PC-9 (cell line): ENCODE data around the gene DSCAML1. TPM values are rescaled to one million over a fixed set of nuclear protein-coding genes. Genes with fewer than 3 reads are reported as not detected.

ENCODE experiments used
- BruUV-seq: library from RNA; stranded (reverse); fragments of 400-500 nt; replicated peaks from 2 replicates; lab custom pipeline; 2021; lab: Mats Ljungman, UMichigan
- CTCF ChIA-PET: fragments of 300-600 bp; sonication (Branson Sonifier 250); formaldehyde crosslinking; loops from one replicate; lab custom pipeline; 2022; ENCODE audit warnings: antibody characterized with exemption; lab: Charles Lee
- POLR2A ChIA-PET: fragments of 300-600 bp; sonication (Branson Sonifier 250); formaldehyde crosslinking; loops from one replicate; lab custom pipeline; 2022; ENCODE audit warnings: antibody characterized with exemption; ENCODE audit not compliant: unreplicated experiment; lab: Charles Lee
- DNase-seq, 2 experiments: peaks; one replicate each; pipeline versions ENCODE4 v3.0.0 to v3.0.0-alpha.2; 2015 to 2022; ENCODE audit warnings: mixed read lengths in 1 of 2
- H2AFZ ChIP-seq: fragments of 200-600 bp; sonication (generic); 2 replicates; pipeline ENCODE4 v1.8.1; 2017; ENCODE audit warnings: antibody characterized with exemption
- H3F3A ChIP-seq: fragments of 200-600 bp; sonication (generic); 2 replicates; pipeline ENCODE4 v1.8.1; 2017; ENCODE audit warnings: antibody characterized with exemption, mild to moderate bottlenecking, low read depth; ENCODE audit not compliant: insufficient read depth
- H3K27ac ChIP-seq: fragments of 200-600 bp; sonication (generic); 2 replicates; pipeline ENCODE4 v1.6.1; 2016; ENCODE audit warnings: mixed run types
- H3K27me3 ChIP-seq: fragments of 200-600 bp; sonication (generic); 2 replicates; pipeline ENCODE4 v1.6.1; 2016; ENCODE audit warnings: low read depth, mixed run types; ENCODE audit not compliant: insufficient read depth
- H3K36me3 ChIP-seq: fragments of 200-600 bp; sonication (generic); 2 replicates; pipeline ENCODE4 v1.6.1; 2016; ENCODE audit warnings: low read depth, mixed run types
- H3K4me1 ChIP-seq: fragments of 200-600 bp; sonication (generic); replicated peaks from 2 replicates; pipeline ENCODE4 v1.6.1; 2016; ENCODE audit warnings: mixed run types; ENCODE audit not compliant: insufficient read depth
- H3K4me2 ChIP-seq: fragments of 200-600 bp; sonication (generic); 2 replicates; pipeline ENCODE4 v1.6.1; 2017; ENCODE audit warnings: mixed run types
- H3K4me3 ChIP-seq: fragments of 200-600 bp; sonication (generic); 2 replicates; pipeline ENCODE4 v1.6.1; 2016; ENCODE audit warnings: mixed run types
- H3K79me2 ChIP-seq: fragments of 200-600 bp; sonication (generic); 2 replicates; pipeline ENCODE4 v1.6.1; 2017; ENCODE audit warnings: low read depth, mixed run types
- H3K9me2 ChIP-seq: fragments of 200-600 bp; sonication (generic); 2 replicates; pipeline ENCODE4 v1.8.1; 2017; ENCODE audit warnings: mild to moderate bottlenecking; ENCODE audit not compliant: insufficient read depth
- H3K9me3 ChIP-seq: fragments of 200-600 bp; sonication (generic); 2 replicates; pipeline ENCODE4 v1.8.1; 2016; ENCODE audit warnings: low read depth; ENCODE audit not compliant: insufficient read depth
- H4K20me1 ChIP-seq: fragments of 200-600 bp; sonication (generic); 2 replicates; pipeline ENCODE4 v1.8.1; 2017; ENCODE audit not compliant: insufficient read depth
- EZH2 ChIP-seq: fragments of 200-600 bp; sonication (generic); IDR thresholded peaks from 2 replicates; pipeline ENCODE4 v1.8.0; 2017; ENCODE audit warnings: antibody characterized with exemption, low read depth
- intact Hi-C: fragments of 100-400 bp; cut with micrococcal nuclease; formaldehyde crosslinking; loops from one replicate; pipeline ENCODE4 v1.10.0; 2022; ENCODE audit not compliant: unreplicated experiment
- total RNA-seq: library from RNA; stranded (reverse); gene quantifications from 2 replicates; pipeline ENCODE4 v1.2.3, GENCODE V29; 2021
- TF ChIP-seq, protein P1 (sequence below): fragments of 200-600 bp; sonication (generic); conservative IDR thresholded peaks from 2 replicates; pipeline ENCODE4 v1.6.1; 2017; ENCODE audit warnings: mixed run types, antibody characterized with exemption, mild to moderate bottlenecking, moderate library complexity

Gene DSCAML1
- total RNA-seq, 1 experiment from 2014 or later: not detected

DNA sequence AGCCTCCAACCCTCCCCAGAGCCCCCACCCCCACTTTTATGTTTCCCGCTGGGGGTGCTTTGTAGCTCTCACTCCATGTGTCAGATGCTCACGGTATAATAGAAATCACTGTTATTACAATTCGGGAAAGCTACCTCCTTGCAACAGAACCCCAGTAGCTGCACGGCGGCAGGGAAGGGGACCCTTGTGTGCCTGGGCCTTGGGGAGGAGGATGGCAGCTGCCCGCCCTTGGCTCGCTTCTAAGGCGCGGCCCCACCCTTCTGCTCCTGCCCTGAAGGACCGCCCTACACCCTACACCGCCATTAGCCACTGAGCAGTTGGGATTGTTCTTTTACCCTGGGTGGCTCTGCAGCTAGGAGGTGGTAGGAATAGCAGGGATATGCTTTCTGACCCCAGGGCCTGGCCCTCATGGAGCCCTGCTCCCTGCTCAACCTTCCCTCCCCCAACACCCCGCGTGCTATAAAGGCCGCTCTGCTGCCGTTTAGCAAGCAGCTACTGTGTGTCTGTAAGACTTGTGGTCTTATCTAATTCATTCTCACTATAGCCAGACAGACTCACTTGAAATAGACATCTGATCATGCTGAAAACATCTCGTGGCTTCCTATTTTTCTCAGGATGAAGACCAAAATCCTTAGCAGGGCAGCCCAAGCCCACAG is 249.7 kb downstream of the DSCAML1 start:
- peaks cover 100% of the 10 kb centered on the region for H3K27me3 ChIP-seq
- CTCF ChIA-PET: no interaction called here

DNA sequence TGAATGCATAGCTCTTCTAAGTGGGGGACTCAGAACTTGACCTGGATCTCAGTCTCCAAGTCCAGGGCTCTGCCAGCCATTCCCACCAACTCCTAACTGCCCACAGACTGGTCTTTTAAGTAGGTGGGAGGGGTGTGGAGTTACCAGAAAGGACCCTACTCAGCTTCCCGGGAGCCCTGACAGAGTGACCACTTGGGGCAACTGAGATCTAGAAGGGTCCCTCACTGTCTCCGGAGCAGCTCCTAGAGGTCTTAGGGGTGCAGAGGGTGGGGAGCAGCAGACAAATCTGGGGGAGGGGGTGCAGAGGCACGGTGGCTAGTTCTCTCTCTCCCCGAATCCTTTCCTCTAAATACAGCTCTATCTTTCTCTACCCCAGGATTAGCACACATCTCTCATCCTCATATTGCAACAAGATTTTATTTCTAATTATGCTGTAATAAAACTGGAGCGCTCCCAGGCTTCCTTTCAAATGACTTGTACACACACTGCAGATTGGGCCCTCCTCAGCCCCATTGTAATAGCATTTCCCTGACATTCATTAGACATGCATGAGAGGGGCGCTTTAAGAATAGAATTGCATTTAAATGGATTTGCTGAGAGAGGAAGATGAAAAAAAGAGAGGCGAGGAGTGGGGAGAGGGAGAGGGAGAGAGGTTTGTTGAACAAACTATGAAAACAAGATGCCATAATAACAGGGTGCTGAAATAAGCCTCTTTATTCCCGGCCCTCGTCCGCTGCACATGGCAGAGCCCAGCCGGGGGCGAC is 250.4 kb downstream of the DSCAML1 start:
- POLR2A ChIA-PET: no interaction called here
- Histone ChIP-seq H3K36me3 (no peaks in the 10 kb centered on the region), H3K27me3 (peaks cover 100% of the 10 kb centered on the region), H3K4me2 (no peak overlapping the region), H3K4me3 (no peak overlapping the region), H3K9me2 (no peaks in the 10 kb centered on the region), H3K4me1 (no peaks in the 10 kb centered on the region), H2AFZ (no peak overlapping the region), H3K9me3 (no peaks in the 10 kb centered on the region), H4K20me1 (no peaks in the 10 kb centered on the region), H3K79me2 (no peaks in the 10 kb centered on the region), H3F3A (no peaks in the 10 kb centered on the region), H3K27ac (no peak overlapping the region)
- DNase-seq: no peak
- CTCF ChIA-PET: no interaction called here
- no TSS peak for BruUV-seq
- intact Hi-C loops: no loop called here
- no peak for TF ChIP-seq EZH2
- TF ChIP-seq, protein P1, sequence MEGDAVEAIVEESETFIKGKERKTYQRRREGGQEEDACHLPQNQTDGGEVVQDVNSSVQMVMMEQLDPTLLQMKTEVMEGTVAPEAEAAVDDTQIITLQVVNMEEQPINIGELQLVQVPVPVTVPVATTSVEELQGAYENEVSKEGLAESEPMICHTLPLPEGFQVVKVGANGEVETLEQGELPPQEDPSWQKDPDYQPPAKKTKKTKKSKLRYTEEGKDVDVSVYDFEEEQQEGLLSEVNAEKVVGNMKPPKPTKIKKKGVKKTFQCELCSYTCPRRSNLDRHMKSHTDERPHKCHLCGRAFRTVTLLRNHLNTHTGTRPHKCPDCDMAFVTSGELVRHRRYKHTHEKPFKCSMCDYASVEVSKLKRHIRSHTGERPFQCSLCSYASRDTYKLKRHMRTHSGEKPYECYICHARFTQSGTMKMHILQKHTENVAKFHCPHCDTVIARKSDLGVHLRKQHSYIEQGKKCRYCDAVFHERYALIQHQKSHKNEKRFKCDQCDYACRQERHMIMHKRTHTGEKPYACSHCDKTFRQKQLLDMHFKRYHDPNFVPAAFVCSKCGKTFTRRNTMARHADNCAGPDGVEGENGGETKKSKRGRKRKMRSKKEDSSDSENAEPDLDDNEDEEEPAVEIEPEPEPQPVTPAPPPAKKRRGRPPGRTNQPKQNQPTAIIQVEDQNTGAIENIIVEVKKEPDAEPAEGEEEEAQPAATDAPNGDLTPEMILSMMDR: no peak

More for the DNA sequence above, 249.7 kb downstream of the DSCAML1 start:
- intact Hi-C loops: no loop called here
- POLR2A ChIA-PET: no interaction called here
- Histone ChIP-seq H3F3A (no peaks in the 10 kb centered on the region), H3K9me3 (no peaks in the 10 kb centered on the region), H3K4me3 (no peak overlapping the region), H2AFZ (no peak overlapping the region), H3K79me2 (no peaks in the 10 kb centered on the region), H4K20me1 (no peaks in the 10 kb centered on the region), H3K36me3 (no peaks in the 10 kb centered on the region), H3K9me2 (no peaks in the 10 kb centered on the region), H3K27ac (no peak overlapping the region), H3K4me2 (no peak overlapping the region), H3K4me1 (no peaks in the 10 kb centered on the region)
- no peak for DNase-seq
- no TSS peak for BruUV-seq
- no peak for TF ChIP-seq EZH2
- TF ChIP-seq, protein P1: no peak

DNA sequence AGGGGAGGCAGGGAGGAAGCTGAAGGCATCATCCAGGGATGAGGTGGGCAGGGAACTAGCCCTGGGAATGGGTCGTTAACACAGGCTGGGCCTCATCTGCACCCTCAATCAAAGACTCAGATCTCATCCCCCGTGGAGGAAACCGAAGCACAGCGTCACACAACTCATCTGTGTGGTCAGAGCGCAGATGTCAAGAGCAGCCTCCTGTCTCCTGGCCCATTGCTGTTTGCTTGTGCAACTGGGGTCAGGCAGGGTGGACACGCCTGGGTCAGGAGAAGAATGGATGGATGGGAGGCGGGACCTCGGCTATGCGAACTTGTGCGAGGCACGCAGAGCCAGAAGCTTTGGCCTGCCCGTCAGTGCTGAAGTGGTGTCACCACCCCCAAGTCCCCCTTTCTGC is 251.3 kb downstream of the DSCAML1 start:
- H3K27ac ChIP-seq: no peak overlapping the region
- no peak overlapping the region for H2AFZ ChIP-seq
- ChIA-PET CTCF (no interaction called here), POLR2A (no interaction called here)
- no peaks in the 10 kb centered on the region for H4K20me1 ChIP-seq
- no peak for TF ChIP-seq EZH2
- TF ChIP-seq, protein P1: no peak
- H3K79me2 ChIP-seq: no peaks in the 10 kb centered on the region
- no TSS peak for BruUV-seq
- no peaks in the 10 kb centered on the region for H3F3A ChIP-seq
- peaks cover 100% of the 10 kb centered on the region for H3K27me3 ChIP-seq
- no peaks in the 10 kb centered on the region for H3K4me1 ChIP-seq
- intact Hi-C loops: no loop called here
- DNase-seq: no peak
- no peaks in the 10 kb centered on the region for H3K9me3 ChIP-seq
- H3K4me2 ChIP-seq: no peak overlapping the region
- no peak overlapping the region for H3K4me3 ChIP-seq
- H3K36me3 ChIP-seq: no peaks in the 10 kb centered on the region
- H3K9me2 ChIP-seq: no peaks in the 10 kb centered on the region
